Embryonic facial prominence (tissue), 1 donor: ENCODE measurements around the gene NAT9.

Source experiments
- DNase-seq: peaks from one replicate; pipeline ENCODE4 v3.0.0-alpha.2; 2016; ENCODE audit errors: extremely low spot score

The NAT9 gene

GRCh38 chr17:74729368-74729767, 46.8 kb downstream of the NAT9 start:
- DNase-seq, result no peak

- no peak for DNase-seq
These were observed 47.5 kb downstream of the NAT9 start for GRCh38 chr17:74728702-74729075.

GRCh38 chr17:74728033-74728701, 48.0 kb downstream of the NAT9 start:
- DNase-seq, result no peak

GRCh38 chr17:74725111-74725510, 51.0 kb downstream of the NAT9 start:
- no peak for DNase-seq

- DNase-seq, result no peak
These were observed 52.3 kb downstream of the NAT9 start for GRCh38 chr17:74723891-74724290.

GRCh38 chr17:74722782-74723181, 53.4 kb downstream of the NAT9 start:
- no peak for DNase-seq
